Loucy (cell line): ENCODE results near the gene GUCY1B1.

Source experiments
- CTCF ChIP-seq: fragments of 200-600 bp; sonication (generic); conservative IDR thresholded peaks from 2 replicates; pipeline ENCODE4 v1.5.1; 2014; ENCODE audit warnings: mild to moderate bottlenecking, antibody characterized with exemption, low read length
- EZH2phosphoT487 ChIP-seq: fragments of 200-600 bp; IDR thresholded peaks from 2 replicates; pipeline ENCODE4 v1.6.1; 2018; ENCODE audit warnings: antibody characterized with exemption, mild to moderate bottlenecking, moderate library complexity, borderline replicate concordance

GRCh38 chr4:155777971-155778735, 19.3 kb downstream of the GUCY1B1 start:
- TF ChIP-seq CTCF (no peak), EZH2phosphoT487 (no peak)
